COLO668 (cell line): ENCODE measurements around the gene OR4N2.
"Not testable (repeated sequence)": the region's sequence is repeated elsewhere in the genome, so short reads cannot be mapped to it uniquely, and the experiment has no call there.

ENCODE experiments used
- DNase-seq: peaks from one replicate; lab custom pipeline; 2025; ENCODE audit not compliant: unreplicated experiment; lab: John Stamatoyannopoulos, UW

The OR4N2 gene

GRCh38 chr14:19803470-19803869 lies at the start of gene OR4N2:
Gene OR4N2 (plus strand): TSS chr14:19803770. CDS start chr14:19827449, 23,679 bp downstream.
- not testable (repeated sequence) for DNase-seq

GRCh38 chr14:19754172-19754571 lies 49.4 kb upstream of the OR4N2 start:
- no peak for DNase-seq

- DNase-seq: not testable (repeated sequence)
These were observed 32.1 kb upstream of the OR4N2 start for GRCh38 chr14:19771491-19771890.

GRCh38 chr14:19771895-19772430 lies 31.6 kb upstream of the OR4N2 start:
- no peak for DNase-seq

- not testable (repeated sequence) for DNase-seq
These were observed 31.1 kb upstream of the OR4N2 start for GRCh38 chr14:19772454-19772853.

- not testable (repeated sequence) for DNase-seq
These were observed 30.4 kb upstream of the OR4N2 start, which contains the start of gene OR4M1 for GRCh38 chr14:19773204-19773603. Gene OR4M1 (plus strand): TSS chr14:19773504. CDS start chr14:19780323, 6,819 bp downstream.

- no peak for DNase-seq
These were observed 28.0 kb upstream of the OR4N2 start for GRCh38 chr14:19775587-19775986.

GRCh38 chr14:19785848-19786247 lies 17.7 kb upstream of the OR4N2 start:
- DNase-seq: not testable (repeated sequence)

GRCh38 chr14:19787318-19787717 lies 16.3 kb upstream of the OR4N2 start:
- DNase-seq: not testable (repeated sequence)

GRCh38 chr14:19788150-19788549 lies 15.4 kb upstream of the OR4N2 start:
- not testable (repeated sequence) for DNase-seq

- not testable (repeated sequence) for DNase-seq
These were observed 7.0 kb upstream of the OR4N2 start for GRCh38 chr14:19796520-19797108.

GRCh38 chr14:19799880-19800279 lies 3.7 kb upstream of the OR4N2 start:
- DNase-seq: no peak

- DNase-seq: no peak
These were observed 3.1 kb upstream of the OR4N2 start for GRCh38 chr14:19800282-19801117.

- no peak for DNase-seq
These were observed 2.5 kb upstream of the OR4N2 start for GRCh38 chr14:19801118-19801464.

GRCh38 chr14:19813171-19813920 lies 9.8 kb downstream of the OR4N2 start:
- DNase-seq: not testable (repeated sequence)

- not testable (repeated sequence) for DNase-seq
These were observed 16.3 kb downstream of the OR4N2 start for GRCh38 chr14:19819879-19820278.

- DNase-seq: not testable (repeated sequence)
These were observed 17.4 kb downstream of the OR4N2 start for GRCh38 chr14:19821016-19821415.

- no peak for DNase-seq
These were observed 19.6 kb downstream of the OR4N2 start for GRCh38 chr14:19823178-19823577.

- DNase-seq: no peak
These were observed 20.2 kb downstream of the OR4N2 start for GRCh38 chr14:19823765-19824164.

- DNase-seq: not testable (repeated sequence)
These were observed 24.2 kb downstream of the OR4N2 start for GRCh38 chr14:19827626-19828244.

- DNase-seq: no peak
These were observed 24.7 kb downstream of the OR4N2 start for GRCh38 chr14:19828314-19828713.
